ENCODE measurements around the gene AGAP2.

DNA sequence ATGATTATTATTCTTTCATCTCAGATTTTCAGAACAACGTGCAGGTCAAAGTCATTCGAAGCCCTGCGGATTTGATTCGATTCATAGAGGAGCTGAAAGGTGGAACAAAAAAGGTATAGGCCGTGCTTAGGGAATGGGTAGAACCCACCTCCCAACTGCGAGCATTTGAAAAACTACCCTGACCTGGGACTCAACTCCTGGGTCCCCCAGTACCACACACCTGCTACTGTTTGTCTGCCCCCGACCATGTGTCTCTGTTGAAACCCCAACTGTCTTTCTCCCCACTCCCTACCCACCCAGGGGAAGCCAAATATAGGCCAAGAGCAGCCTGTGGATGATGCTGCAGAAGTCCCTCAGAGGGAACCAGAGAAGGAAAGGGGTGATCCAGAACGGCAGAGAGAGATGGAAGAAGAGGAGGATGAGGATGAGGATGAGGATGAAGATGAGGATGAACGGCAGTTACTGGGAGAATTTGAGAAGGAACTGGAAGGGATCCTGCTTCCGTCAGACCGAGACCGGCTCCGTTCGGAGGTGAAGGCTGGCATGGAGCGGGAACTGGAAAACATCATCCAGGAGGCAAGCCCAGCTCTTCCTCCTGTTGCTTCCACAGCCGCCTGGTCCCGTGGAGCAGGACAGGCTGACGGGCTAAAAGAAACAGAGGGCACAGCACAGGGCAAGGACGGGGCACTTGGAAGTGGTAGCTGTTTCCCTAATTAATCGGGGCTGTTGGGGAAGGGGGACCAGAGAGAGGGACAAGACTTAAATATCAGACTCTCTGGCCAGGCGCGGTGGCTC, 20.5 kb downstream of the AGAP2 start:
- no peak for TF ChIP-seq POLR2A (IDR thresholded peaks at IDR 0.05)
- TF ChIP-seq, protein P1, sequence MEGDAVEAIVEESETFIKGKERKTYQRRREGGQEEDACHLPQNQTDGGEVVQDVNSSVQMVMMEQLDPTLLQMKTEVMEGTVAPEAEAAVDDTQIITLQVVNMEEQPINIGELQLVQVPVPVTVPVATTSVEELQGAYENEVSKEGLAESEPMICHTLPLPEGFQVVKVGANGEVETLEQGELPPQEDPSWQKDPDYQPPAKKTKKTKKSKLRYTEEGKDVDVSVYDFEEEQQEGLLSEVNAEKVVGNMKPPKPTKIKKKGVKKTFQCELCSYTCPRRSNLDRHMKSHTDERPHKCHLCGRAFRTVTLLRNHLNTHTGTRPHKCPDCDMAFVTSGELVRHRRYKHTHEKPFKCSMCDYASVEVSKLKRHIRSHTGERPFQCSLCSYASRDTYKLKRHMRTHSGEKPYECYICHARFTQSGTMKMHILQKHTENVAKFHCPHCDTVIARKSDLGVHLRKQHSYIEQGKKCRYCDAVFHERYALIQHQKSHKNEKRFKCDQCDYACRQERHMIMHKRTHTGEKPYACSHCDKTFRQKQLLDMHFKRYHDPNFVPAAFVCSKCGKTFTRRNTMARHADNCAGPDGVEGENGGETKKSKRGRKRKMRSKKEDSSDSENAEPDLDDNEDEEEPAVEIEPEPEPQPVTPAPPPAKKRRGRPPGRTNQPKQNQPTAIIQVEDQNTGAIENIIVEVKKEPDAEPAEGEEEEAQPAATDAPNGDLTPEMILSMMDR (IDR thresholded peaks at IDR 0.05): no peak
